Measurements from ENCODE around the gene DLX5. TPM values are rescaled to one million over a fixed set of nuclear protein-coding genes. Genes with fewer than 3 reads are reported as not detected.

The DLX5 gene
- total and polyA plus RNA-seq, 9 of the 15 experiments (the other 6 are each of a cell fraction or from before 2014, with no cell fraction given): not detected

DNA sequence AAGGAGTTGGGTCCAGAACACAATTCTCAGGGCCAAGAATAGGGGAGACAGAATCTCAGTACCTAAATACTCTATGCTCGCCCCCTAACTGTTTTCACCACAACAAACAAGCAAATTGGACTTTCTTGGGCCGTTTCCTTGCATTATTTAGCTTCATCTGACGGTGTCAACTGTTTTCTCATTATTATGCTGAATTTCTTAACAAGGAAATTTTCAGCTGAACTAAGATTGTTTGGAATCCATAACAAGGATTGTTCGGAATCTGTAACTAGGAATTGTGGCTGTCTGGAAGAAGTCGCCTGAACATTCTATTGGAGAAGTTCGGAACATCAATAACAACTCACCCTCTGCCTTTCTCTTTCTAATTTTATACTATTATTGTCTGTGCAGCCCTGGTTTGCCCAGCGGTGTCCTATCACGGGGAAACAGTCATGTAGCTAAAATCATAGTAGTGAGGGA lies 34.7 kb downstream of the DLX5 start:
- Histone ChIP-seq H3K36me3 (ENCODE audit: control insufficient read depth, insufficient read depth, low read length) (no peaks in the 10 kb centered on the region), H3K9me1 (ENCODE audit: control insufficient read depth, insufficient read depth, low read length) (no peaks in the 10 kb centered on the region), H3K27ac (ENCODE audit: extremely low read depth, low read depth, low read length) (no peak overlapping the region), H2AFZ (ENCODE audit: low read depth, low read length) (no peak overlapping the region), H3K4me2 (ENCODE audit: insufficient read depth, low read length) (no peak overlapping the region), H3K4me1 (replicated peaks in 1 of 2; ENCODE audit: control insufficient read depth in 2 of 2, insufficient read depth in 2 of 2, low read length in 2 of 2) (peaks cover 0 to 3% of the 10 kb centered on the region in 2 experiments; a peak in 1 of 5 replicates), H3K9ac (ENCODE audit: insufficient read depth in 1 of 2, low read depth in 2 of 2, low read length in 2 of 2) (no peak overlapping the region), H3K79me2 (ENCODE audit: control insufficient read depth, insufficient read depth, low read length) (no peaks in the 10 kb centered on the region), H4K20me1 (replicated peaks; ENCODE audit: control insufficient read depth, insufficient read depth, low read length) (no peaks in the 10 kb centered on the region), H3K27me3 (ENCODE audit: control insufficient read depth in 2 of 2, insufficient read depth in 2 of 2, low read length in 2 of 2) (peaks cover 41 to 44% of the 10 kb centered on the region in 2 experiments), H3K4me3 (no peak overlapping the region), H3K9me3 (replicated peaks; ENCODE audit: control insufficient read depth, insufficient read depth, low read depth, low read length) (no peaks in the 10 kb centered on the region)
- POLR2A ChIA-PET: no interaction called here
- CTCF ChIA-PET (ENCODE audit: low intra/inter-chr PET ratio): no interaction called here
- TF ChIP-seq CEBPB (tag; IDR thresholded peaks at IDR 0.05) (no peak), ZZZ3 (IDR thresholded peaks at IDR 0.05) (no peak), EZH2 (IDR thresholded peaks at IDR 0.05; ENCODE audit: borderline replicate concordance, low read depth, low read length) (0 out of 2 replicates have a peak, but pooled peaks have one; percentile 23)
- in situ Hi-C loops (cut with MboI): no loop called here
- no peak for FAIRE-seq
- no peak for ATAC-seq
- BruUV-seq (replicated peaks): no TSS peak
- intact Hi-C loops (cut with micrococcal nuclease): no loop called here
- no peak for DNase-seq (ENCODE audit: extremely low read depth in 1 of 4, low spot score in 3 of 4)
- 1% methylated on average over 8 of the region's 8 CpGs for WGBS (ENCODE audit: insufficient coverage, low coverage, missing lambda C conversion rate)

- Histone ChIP-seq H3K4me2 (ENCODE audit: insufficient read depth, low read length) (no peak overlapping the region), H2AFZ (ENCODE audit: low read depth, low read length) (no peak overlapping the region), H3K79me2 (ENCODE audit: control insufficient read depth, insufficient read depth, low read length) (no peaks in the 10 kb centered on the region), H4K20me1 (replicated peaks; ENCODE audit: control insufficient read depth, insufficient read depth, low read length) (no peaks in the 10 kb centered on the region), H3K9me1 (ENCODE audit: control insufficient read depth, insufficient read depth, low read length) (no peaks in the 10 kb centered on the region), H3K27me3 (ENCODE audit: control insufficient read depth in 2 of 2, insufficient read depth in 2 of 2, low read length in 2 of 2) (peaks cover 41 to 43% of the 10 kb centered on the region in 2 experiments), H3K36me3 (ENCODE audit: control insufficient read depth, insufficient read depth, low read length) (no peaks in the 10 kb centered on the region), H3K9me3 (replicated peaks; ENCODE audit: control insufficient read depth, insufficient read depth, low read depth, low read length) (no peaks in the 10 kb centered on the region), H3K4me1 (replicated peaks in 1 of 2; ENCODE audit: control insufficient read depth in 2 of 2, insufficient read depth in 2 of 2, low read length in 2 of 2) (peaks cover 0 to 3% of the 10 kb centered on the region in 2 experiments; a peak in 1 of 5 replicates), H3K9ac (ENCODE audit: insufficient read depth in 1 of 2, low read depth in 2 of 2, low read length in 2 of 2) (no peak overlapping the region), H3K4me3 (no peak overlapping the region), H3K27ac (ENCODE audit: extremely low read depth, low read depth, low read length) (no peak overlapping the region)
- no TSS peak for BruUV-seq (replicated peaks)
- in situ Hi-C loops (cut with MboI): no loop called here
- DNase-seq (ENCODE audit: extremely low read depth in 1 of 4, low spot score in 3 of 4) (no peak), ATAC-seq (no peak; the same call in 2 of the 3 replicates), FAIRE-seq (no peak)
- 1% methylated on average over 22 of the region's 22 CpGs for WGBS (ENCODE audit: insufficient coverage, low coverage, missing lambda C conversion rate)
- ChIA-PET CTCF (ENCODE audit: low intra/inter-chr PET ratio) (no interaction called here), POLR2A (interaction anchor here (0.5 to 1.3 kb wide), 2 partner anchors 20 to 1079 kb away, joined by 4 read pairs; no protein-coding TSS in a partner anchor)
- intact Hi-C loops (cut with micrococcal nuclease): no loop called here
- no peak for TF ChIP-seq REST (IDR thresholded peaks at IDR 0.05; ENCODE audit: borderline replicate concordance)
- TF ChIP-seq REST (CRISPR knock-in tag; IDR thresholded peaks at IDR 0.05; ENCODE audit: low read depth): no peak
- no peak for TF ChIP-seq ZNF282 (CRISPR knock-in tag; IDR thresholded peaks at IDR 0.05)
- TF ChIP-seq ZNF79 (CRISPR knock-in tag; IDR thresholded peaks at IDR 0.05; ENCODE audit: low read depth): no peak
These were observed 35.3 kb downstream of the DLX5 start for GRCh38 chr7:96989241-96989858.

Data from K562 (cell line).